ENCODE measurements around the gene MRPS26. TPM values are rescaled to one million over a fixed set of nuclear protein-coding genes. Genes with fewer than 3 reads are reported as not detected.
"Not testable (repeated sequence)": the region's sequence is repeated elsewhere in the genome, so short reads cannot be mapped to it uniquely, and the experiment has no call there.

MRPS26 gene
- polyA plus RNA-seq, 3 donors, result 47.7 to 73.0 (median 61.6) TPM

DNA sequence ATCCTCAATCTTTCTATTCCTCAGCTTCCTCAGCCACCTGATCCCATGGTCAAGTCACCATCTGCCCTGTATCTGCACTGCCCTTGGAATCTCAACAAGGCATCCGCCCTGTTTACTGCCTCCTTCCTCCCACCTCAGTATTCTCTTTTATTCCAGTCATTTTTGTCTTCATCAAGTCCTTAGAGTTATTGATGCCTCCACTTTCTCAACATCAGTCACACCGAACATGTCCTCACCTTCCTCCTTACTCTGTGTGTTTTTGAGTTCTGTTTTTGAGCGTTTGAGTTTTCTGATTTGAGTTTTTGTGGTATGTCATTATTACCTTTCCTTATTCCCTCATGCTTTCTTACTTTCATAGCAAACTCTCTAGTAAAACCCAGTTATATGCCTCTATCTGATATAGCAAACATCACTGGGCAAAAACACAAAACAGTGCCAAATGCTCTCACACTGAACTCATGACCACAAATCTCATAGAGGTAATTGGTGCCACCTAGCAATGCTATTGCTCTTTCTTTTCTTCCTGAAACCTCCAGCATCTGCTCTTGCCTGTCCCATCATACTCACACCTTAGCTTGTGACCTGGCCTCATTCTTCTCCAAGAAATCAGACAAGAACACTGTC lies 14.2 kb upstream of the MRPS26 start:
- no peak for DNase-seq (ENCODE audit: extremely low read depth in 1 of 11, low read depth in 9 of 11, low spot score in 4 of 11)

DNA sequence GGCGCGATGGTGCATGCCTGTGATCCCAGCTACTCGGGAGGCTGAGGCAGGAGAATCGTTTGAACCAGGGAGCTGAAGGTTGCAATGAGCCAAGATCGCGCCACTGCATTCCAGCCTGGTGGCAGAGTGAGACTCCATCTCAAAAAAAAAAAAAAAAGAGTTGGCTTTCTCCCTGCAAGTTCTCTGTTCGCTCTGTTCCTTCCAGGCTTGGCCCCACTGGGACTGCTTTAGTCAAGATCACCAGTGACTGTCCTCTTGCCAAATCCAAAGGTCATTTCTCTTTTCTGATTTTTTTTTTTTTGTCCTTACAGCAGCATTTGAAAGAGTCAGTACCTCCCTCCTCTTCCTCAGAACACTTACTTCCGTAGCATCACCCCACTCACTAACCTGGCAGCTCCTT lies 13.2 kb upstream of the MRPS26 start:
- DNase-seq (ENCODE audit: extremely low read depth in 1 of 11, low read depth in 9 of 11, low spot score in 4 of 11), result no peak

DNA sequence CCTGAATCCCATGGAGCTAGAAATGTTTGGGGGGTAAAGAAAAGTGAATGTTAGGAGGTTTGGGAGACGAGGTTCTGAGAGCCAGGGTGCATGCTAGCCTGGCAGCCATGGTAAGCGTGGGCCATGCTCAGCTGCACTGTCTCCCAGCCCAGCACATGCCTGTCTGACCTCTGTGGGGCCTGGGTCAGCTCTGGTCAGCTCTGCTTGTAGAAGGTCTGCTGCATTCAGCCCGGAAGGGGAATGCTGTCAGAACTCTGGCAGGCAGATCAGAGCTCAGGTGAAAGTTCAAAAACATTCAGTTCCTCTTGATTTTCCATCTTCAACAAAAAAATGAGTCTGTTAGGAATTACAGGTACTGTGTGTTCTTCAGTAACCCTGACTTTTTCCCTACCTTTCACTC lies 8.2 kb upstream of the MRPS26 start:
- no peak for DNase-seq (ENCODE audit: extremely low read depth in 1 of 11, low read depth in 9 of 11, low spot score in 4 of 11)

DNA sequence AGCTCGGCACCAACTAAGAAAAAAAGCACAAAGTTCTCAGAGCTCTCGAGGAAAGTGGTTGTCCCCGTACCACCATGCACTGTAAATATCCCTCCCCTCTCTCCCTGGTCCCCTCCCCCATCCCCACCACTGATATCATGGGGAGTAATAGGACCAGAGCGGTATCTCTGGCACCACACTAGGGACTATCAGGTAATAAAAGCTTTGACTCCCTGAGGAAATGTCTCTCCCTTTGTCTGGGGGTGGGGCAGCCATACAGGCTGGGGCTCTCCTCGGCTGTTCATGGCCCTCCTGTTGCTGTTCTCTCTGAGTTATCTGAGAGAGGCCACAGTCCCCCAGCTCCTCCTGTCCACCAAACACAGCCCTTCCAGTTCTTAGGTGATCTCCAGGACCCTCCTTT lies 7.4 kb upstream of the MRPS26 start:
- DNase-seq (ENCODE audit: extremely low read depth in 1 of 11, low read depth in 9 of 11, low spot score in 4 of 11), result no peak

DNA sequence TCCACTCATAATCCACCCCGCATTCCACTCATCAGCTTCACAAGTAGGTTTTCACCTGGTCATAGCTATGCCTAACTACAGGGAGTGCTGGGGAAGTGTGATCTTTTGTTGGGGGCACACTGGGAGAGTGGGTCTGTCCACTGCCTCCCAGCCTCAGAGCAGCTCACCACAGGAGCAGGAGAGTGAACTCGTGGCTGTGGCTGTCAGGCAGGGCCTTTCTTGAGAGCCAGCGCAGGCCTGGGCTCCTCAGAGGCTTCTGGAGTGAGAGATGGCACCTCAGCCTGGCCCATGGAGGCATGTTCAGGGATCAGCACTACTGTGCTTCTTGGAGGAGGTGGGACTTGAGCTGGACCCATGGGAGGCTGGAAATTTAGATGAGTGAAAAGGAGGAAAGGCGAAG lies 6.4 kb upstream of the MRPS26 start:
- no peak for DNase-seq (ENCODE audit: extremely low read depth in 1 of 11, low read depth in 9 of 11, low spot score in 4 of 11)

DNA sequence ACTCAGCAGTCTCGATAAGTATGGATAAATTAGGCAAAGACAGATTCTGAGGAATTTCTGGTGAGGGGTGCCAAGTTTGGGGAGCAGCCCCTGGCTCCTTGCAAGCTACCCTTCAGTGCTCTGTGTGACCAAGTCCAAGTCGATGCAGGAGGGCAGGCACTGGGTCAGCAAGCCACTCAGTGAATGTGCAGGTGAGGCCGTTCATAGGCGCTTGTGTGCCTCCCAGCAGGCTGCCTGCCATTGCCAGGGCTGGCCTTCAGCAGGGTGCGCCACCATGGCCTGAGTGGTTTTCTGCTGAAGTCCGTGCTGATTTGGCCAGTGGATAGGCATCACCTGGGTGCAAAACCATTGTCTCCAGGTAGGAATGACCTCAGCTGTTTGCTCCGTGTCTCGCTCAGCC lies 5.8 kb upstream of the MRPS26 start:
- DNase-seq (ENCODE audit: extremely low read depth in 1 of 11, low read depth in 9 of 11, low spot score in 4 of 11), result no peak

DNA sequence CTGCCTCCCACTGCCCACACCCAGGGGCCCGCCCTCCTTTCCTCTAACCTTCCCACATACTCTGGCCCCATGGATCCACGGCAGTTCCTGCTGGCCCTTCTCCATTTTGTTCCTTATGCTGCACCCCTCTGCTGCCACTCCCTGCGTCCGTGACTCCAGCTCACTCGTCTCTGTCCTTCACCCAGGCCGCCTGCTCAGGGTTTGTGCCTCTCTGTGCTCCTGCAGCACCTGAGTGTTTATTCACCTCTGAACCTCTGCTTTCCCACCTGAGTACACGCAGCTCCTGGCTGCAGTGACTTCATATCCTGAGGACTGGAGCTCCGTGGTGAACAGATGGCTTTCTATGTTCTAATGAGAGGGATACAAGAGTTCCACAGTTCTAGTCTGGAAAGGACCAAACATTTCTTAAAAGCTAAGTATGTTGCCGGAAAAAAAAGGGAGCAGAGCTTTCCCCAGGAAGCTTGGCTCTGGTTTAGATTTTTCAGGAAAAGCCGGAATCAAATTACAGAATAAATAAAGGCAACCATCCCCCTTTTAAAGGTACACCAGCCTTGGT lies 3.9 kb upstream of the MRPS26 start:
- peak in 7 of 11 donors; percentile 29 to 58 (median 37) for DNase-seq (ENCODE audit: extremely low read depth in 1 of 11, low read depth in 9 of 11, low spot score in 4 of 11)

DNA sequence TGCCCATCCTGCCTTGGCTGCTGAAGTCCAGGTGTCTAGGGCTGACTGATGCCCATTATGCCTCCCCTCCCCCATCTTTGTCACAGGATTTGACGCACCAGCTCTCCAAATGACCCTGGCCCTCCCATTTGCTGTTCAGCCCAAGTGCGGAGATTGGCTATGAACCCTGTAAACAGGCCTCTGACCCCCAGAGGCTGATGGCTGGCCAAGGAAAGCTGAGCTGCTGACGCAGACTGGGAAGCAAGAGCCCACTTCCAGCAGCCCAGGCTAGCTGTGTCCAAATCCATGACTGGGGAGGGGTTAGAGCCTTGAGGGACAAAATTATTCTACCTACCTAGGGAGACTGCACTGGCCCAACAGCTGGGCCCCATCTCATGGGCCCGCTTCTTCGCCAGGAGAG lies 3.2 kb upstream of the MRPS26 start:
- DNase-seq (ENCODE audit: extremely low read depth in 1 of 11, low read depth in 9 of 11, low spot score in 4 of 11), result peak in 3 of 11 donors; percentile 15 to 25 (median 19)

DNA sequence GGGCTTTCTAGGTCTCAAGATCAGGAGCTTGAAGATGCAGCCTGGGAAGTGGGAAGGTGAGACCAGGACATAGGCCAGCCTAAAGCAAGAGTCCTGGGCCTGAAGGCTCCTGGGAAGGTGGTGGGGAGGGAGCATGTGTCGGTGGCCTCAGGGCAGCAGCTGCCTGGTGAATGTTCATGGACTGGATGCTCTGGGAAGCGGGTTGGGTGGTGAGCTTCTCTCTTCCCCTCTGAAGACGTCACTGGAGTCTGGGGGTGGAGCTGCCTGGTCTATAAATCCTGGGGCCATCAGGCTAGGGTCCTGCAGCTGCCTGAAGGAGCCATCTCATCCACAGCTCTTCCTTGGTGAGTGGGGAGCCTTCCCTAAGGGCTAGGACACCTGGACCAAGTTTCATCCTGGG lies 2.5 kb upstream of the MRPS26 start, which contains the start of gene GNRH2:
TSS of gene GNRH2 (plus strand) at position 301 of the 400 bp plus-strand sequence. CDS start 793 bp downstream, outside the sequence.
- no peak for DNase-seq (ENCODE audit: extremely low read depth in 1 of 11, low read depth in 9 of 11, low spot score in 4 of 11)

DNA sequence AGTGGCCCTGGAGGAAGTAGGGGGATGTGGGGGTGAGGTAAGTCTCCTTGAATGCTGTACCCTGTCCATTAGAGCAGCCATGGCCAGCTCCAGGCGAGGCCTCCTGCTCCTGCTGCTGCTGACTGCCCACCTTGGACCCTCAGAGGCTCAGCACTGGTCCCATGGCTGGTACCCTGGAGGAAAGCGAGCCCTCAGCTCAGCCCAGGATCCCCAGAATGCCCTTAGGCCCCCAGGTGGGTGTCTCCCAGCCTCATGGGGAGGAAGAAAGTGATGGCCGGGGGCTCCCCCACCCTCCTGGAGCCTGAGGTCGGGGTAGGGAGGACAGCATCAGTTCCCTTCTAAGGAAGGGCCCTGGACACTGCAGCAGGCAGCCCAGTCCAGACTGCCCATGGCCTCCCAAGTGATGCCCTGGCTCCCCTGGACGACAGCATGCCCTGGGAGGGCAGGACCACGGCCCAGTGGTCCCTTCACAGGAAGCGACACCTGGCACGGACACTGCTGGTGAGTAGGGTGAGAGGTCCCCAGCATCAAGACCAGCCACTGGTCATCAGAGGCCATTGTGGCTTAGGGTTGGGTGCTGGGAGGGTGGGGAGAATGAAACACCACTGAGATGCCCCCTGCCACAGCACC lies 1.4 kb upstream of the MRPS26 start:
- DNase-seq (ENCODE audit: extremely low read depth in 1 of 11, low read depth in 9 of 11, low spot score in 4 of 11), result no peak

DNA sequence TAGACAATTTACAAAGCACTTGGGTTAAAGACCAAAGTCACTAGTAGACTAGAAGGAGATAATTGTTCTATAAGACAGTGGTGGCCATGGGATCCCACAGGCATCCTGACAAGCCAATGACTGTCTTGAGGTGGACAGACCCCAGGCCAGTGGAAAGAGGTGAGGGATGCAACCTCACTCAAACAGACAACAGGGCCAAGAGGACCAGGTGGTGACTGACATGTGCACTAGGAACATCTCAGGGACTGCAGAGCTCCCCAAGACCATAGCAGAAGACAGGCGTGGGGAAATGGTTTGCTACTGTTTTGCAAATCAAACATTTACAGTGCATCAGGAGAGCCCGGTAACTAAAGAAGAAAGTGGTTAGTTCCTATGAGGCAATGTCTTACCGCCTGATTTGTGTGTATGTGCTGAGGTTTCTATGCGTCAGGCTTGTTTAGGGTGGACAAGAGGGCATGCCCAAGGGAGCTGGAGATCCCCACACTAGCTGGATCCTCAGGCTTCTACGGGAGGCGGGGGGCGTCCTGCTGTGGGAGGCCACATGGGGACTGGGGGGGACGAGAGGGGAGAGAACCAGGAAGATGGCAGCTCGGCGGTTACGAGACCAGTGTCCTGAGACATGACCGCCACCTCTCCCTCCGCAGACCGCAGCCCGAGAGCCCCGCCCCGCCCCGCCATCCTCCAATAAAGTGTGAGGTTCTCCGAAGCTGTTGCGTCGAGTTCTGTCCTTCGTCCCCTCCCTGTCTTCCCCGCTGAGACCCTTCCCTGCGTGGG lies 623 bp upstream of the MRPS26 start:
- peak in 3 of 11 donors; percentile 3 to 74 (median 54) for DNase-seq (ENCODE audit: extremely low read depth in 1 of 11, low read depth in 9 of 11, low spot score in 4 of 11)

DNA sequence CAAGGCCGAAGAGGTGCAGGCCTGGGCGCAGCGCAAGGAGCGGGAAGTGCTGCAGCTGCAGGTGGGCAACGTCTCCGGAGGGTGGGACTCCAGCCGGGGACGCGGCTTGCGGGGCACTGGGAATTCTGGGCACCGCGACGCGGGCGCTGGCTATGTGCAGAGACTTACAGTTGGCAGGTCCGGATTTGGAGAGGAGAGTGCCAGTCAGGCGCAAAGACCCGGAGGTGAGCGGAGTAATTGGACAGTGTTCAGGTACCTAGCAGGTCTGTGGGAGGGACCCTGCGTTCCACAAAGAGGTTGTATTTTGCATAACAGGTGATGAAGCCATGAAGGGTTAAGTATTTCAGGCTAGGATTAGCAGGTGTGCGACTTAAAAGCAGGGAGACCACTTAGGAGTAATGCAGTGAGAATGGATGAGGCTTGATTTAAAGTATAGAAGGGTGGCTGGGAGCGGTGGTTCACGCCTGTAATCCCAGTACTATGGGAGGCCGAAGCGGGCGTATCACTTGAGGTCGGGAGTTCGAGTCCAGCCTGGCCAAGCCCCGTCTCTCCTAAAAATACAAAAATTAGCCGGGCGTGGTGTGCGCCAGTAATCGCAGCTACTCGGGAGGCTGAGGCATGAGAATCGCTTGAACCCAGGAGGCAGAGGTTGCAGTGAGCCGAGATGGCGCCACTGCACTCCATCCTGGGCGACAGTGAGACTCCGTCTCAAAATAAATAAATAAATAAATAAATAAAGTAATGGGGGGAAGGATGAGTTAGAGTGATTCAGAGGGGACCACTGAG lies 1.0 kb downstream of the MRPS26 start:
- DNase-seq (ENCODE audit: extremely low read depth in 1 of 11, low read depth in 9 of 11, low spot score in 4 of 11), result peak in 2 of 11 donors; percentile 16 to 40

DNA sequence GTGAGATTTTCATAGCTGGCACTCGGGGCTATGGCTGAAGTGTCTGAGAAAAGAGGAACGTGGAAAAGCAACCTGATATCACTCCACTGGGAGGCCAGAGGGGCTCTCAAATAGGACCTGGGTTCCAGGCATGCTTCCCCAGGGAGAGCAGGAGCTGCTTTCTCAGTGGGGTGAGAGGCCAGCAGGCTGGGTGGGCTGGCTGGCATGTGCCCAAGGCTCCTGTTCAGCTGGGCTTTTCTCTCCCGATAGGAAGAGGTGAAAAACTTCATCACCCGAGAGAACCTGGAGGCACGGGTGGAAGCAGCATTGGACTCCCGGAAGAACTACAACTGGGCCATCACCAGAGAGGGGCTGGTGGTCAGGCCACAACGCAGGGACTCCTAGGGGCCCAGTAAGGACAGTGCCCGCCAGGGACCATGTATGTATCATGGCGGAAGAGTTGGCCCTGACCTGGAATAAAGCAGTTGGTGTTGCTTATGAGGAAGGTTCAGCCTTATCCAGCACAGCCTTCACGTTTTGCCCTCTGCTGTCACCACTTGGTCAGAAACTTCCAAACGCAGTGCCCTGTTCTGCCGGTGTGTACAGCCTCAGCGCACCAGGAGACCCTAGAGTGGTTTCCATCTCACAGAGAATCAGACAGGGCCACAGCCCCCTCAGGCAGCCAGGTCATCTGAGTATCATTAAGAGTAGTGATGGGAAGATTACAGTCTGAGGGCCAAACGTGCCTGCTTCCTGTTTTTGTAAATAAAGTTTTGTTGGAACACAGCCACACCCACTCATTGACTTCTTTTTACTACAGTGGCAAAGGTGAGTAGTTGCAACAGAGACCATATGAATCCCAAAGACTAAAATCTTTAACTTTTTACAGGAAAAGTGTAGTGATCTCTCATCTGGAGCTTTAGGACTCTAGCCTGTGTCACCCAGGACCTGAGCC lies 1.9 kb downstream of the MRPS26 start:
- no peak for DNase-seq (ENCODE audit: extremely low read depth in 1 of 11, low read depth in 9 of 11, low spot score in 4 of 11)

DNA sequence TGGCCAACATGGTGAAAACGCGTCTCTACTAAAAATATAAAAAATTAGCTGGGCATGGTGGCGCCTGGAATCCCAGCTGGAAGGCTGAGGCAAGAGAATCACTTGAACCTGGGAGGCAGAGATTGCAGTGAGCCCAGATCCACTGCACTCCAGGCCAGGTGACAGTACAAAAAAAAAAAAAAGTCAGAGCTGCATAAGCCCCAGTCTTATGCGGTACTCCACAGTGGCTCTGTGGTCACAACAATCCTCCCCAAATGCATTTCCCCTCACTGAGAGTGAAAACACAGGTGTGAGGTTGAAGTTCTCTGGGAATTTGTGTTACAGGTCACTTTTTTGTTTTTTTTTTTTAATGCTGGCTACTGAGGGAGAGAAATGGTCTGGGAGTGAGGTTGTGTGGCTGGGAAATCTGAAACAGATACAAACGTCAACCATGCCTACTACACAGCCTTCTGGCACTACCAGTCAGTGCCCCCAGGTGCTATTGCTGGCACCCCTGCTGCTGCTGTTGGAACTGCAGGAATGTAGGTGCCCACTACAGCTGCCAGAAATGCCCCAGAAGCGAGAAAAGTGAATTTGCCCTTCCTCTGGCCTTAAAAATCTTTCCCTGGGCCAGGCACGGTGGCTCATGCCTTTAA lies 5.7 kb downstream of the MRPS26 start:
- DNase-seq (ENCODE audit: extremely low read depth in 1 of 11, low read depth in 9 of 11, low spot score in 4 of 11), result no peak

DNA sequence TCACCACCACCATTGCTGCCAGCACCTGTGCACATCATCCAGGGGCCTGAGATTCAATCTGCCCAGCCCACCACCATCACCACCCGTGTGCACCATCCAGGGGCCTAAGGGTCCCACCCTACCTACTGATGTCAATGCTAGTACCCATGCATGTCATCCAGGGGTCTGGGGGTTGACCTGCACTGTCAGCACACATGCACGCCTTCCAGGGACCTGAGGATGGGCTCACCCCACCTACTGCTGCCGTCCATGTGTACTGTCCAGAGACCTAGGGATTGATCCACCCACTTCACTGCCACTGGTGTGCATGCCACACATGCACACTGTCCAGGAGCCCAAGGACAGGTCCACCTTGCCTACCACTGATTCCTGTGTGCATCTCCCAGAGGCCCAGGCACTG lies 13.6 kb downstream of the MRPS26 start:
- no peak for DNase-seq (ENCODE audit: extremely low read depth in 1 of 11, low read depth in 9 of 11, low spot score in 4 of 11)

DNA sequence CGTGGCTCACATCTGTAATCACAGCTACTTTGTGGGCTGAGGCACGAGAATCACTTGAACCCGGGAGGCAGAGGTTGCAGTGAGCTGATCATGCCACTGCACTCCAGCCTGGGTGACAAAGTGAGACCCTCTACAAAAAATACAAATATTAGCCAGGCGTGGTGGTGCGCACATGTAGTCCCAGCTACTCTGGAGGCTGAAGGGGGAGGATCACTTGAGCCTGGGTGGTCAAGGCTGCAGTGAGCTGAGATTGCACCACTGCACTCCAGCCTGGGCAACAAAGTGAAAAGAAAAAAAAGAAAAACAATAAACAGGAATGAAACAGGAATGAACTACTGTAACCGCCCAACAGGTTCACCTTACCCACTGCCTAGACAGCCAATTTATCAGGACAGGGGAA lies 18.3 kb downstream of the MRPS26 start:
- DNase-seq (ENCODE audit: extremely low read depth in 1 of 11, low read depth in 9 of 11, low spot score in 4 of 11), result not testable (repeated sequence)

DNA sequence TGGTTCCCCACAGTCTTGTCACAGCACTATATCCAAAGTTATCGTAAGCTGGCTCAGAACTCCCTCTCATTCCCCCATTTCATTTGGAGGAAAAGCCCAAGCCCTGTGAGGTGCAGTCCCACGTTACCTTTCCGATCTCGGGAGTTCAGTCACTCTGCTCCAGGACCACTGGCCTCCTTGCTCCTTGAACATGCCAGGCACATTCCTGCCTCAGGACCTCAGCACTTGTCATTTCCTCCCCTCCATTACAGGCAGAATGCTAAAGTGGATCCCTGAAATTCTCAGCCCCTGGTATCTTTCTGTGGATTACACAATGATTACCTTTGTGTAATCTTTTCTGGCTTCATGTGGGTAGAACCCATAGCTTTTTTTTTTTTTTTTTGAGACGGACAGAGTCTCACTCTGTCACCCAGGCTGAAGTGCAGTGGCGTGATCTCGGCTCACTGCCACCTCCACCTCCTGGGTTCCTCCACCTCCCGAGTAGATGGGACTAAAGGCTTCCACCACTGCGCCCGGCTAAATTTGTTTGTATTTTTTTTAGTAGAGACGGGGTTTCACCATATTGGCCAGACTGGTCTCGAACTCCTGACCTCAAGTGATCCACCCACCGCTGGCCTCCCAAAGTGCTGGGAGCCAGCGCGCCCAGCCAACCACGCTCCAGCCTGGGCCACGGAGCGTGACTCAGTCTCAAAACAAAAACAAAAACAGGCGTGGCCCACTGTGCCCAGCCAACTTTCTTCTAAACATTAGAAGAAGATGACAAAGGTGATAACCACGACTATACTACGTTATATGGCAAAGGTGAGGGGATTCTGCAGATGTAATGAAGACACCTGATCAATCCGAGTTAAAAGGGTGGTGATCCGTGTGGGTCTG lies 21.5 kb downstream of the MRPS26 start:
- no peak for DNase-seq (ENCODE audit: extremely low read depth in 1 of 11, low read depth in 9 of 11, low spot score in 4 of 11)

All from renal cortex interstitium (tissue), 11 donors.